GM18505 (cell line): Measurements from ENCODE around the gene SPAG4.

Experiments used
- ATAC-seq: cut with Tn5 transposase; IDR thresholded peaks from one replicate; pipeline ENCODE4 v1.9.1; 2021; ENCODE audit not compliant: unreplicated experiment
- POLR2A ChIP-seq: IDR thresholded peaks from 4 replicates; pipeline ENCODE4 v1.6.1; 2011; ENCODE audit warnings: borderline replicate concordance; ENCODE audit not compliant: insufficient read depth, insufficient read length; ENCODE audit errors: extremely low read depth

The SPAG4 gene

GRCh38 chr20:35619196-35620095 is 3.8 kb downstream of the SPAG4 start:
- ATAC-seq, result peak; percentile 29
- TF ChIP-seq POLR2A, result no peak

GRCh38 chr20:35620818-35621559 is 5.4 kb downstream of the SPAG4 start:
- TF ChIP-seq POLR2A, result no peak
- no peak for ATAC-seq

DNA sequence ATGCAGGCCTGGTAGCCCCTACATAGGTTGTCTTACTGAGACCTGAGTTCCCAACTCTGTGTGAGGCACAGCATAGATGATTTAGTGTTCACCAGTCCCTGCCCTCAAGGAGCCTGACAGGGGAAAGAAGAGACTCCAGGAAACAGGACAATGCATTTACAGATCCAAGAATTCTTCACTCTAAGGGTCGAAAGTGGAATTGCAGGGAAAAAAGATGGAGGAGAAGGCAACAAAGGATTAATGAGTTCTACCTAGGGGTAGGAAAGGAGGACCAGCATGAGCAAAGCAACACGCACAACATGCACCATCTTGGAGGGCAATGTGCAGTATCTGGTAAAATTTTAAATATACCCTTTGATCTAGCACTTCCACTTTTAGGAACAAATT is 5.9 kb downstream of the SPAG4 start:
- TF ChIP-seq POLR2A, result no peak
- ATAC-seq, result no peak

GRCh38 chr20:35625584-35626385 is 10.2 kb downstream of the SPAG4 start:
- no peak for TF ChIP-seq POLR2A
- no peak for ATAC-seq

- no peak for ATAC-seq
- no peak for TF ChIP-seq POLR2A
These were observed 10.9 kb downstream of the SPAG4 start for GRCh38 chr20:35626386-35627001.

DNA sequence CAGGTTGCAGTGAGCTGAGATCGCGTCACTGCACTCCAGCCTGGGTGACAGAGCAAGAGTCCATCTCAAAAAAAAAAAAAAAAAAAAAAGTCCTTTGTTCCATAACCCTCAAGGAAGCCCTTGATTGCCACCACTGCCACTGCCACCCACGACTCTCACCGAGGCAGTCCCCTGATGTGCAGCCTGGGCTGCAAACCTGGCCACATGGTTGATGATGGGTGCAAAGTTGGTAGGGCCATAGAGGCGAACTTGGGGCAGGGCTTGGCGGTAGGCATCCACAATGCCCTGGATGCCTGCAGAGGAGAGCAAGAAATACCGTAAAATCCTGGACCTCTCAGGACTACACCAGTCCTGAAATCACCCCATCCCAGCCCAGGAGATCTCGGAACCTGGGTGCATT is 11.5 kb downstream of the SPAG4 start:
- no peak for TF ChIP-seq POLR2A
- no peak for ATAC-seq

GRCh38 chr20:35629427-35630145 is 14.0 kb downstream of the SPAG4 start:
- no peak for TF ChIP-seq POLR2A
- no peak for ATAC-seq

DNA sequence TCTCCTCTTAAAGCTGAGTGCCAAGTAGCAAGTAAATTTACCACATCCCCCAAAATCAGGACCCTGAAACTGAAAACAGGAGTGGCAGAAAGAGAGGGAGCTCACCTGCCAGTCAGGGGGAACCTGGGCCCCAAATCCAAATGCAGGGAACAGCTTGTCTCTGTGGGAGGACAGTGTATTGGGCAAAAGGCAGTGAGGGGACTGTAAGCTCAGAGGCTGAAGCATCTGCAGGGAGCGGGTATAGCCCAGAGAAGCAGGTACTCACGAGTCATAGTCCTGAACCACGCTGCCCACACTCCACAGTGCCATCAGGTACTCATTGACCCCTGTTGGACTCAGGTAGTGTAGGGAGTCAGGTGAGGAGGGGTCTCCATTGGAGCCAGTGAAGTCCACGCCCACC is 15.0 kb downstream of the SPAG4 start:
- TF ChIP-seq POLR2A, result no peak
- no peak for ATAC-seq

DNA sequence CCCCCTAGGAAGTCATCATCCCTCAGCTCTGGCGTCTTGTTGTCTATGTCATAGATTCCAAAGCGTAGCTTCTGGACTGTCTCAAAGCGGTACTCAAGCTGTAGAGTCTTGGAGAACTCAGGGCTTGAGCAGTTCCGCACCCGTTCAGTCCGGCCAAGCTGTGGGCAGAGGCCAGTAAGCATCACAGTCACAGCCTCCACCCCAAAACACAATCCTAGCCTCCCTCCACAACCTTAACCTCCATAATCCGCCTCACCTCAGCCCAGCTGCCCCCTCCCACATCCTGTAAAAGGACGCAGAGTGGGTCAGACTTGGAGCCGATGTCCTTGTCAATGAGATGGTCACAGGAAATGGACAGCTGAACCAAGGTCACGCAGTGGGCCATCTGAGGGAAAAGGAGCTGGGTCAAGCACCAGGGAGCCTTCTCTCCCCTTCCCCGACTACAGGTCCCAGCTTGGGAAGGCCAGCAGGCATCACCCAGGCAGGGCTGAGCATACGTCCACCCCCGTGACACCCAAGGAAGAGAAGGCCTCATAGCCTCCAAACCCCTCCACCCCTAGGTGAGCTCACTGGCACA is 17.0 kb downstream of the SPAG4 start:
- TF ChIP-seq POLR2A, result no peak
- ATAC-seq, result no peak

GRCh38 chr20:35635652-35636051 is 20.0 kb downstream of the SPAG4 start:
- no peak for ATAC-seq

DNA sequence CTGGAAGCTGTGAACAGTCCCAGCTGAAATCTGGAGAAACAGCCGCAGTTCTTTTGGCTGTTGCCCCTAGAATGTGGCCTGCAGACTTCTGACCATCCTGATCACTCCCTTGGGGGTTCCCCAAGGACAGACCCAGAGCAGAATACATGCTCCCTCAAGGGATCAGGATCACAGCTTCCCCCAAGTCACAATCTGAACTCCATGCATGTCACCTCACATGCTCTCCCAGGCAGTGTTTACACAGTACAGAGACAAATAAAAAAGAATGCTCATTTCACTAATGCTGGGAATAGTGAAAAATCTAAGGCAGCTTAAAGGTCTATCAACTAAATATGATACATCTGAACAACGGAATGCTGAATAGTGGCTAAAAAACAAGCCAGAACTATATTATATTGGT is 20.5 kb downstream of the SPAG4 start:
- no peak for ATAC-seq

More at GRCh38 chr20:35635652-35636051, 20.0 kb downstream of the SPAG4 start:
- TF ChIP-seq POLR2A, result no peak

GRCh38 chr20:35637276-35637675 is 21.6 kb downstream of the SPAG4 start:
- no peak for TF ChIP-seq POLR2A
- no peak for ATAC-seq

More for the DNA sequence above, 20.5 kb downstream of the SPAG4 start:
- TF ChIP-seq POLR2A, result no peak

DNA sequence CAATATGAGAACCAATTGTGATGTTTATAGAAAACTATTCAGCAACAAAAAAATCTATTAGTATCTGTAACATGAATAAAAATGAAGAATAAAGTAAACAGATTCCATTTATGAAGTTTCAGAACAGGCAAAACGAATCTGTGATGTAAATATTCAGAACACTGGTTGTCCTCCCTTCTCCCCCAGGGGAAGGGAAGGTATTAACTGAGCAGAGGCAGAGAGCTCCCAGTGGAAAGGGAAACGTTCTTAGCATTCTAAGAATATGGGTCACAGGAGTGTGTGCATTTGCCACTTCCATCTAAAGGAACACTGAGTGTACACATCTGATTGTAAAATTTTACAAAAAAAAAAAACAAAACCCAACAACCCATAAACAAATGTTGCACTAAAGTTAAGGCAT is 23.1 kb downstream of the SPAG4 start:
- no peak for ATAC-seq
- TF ChIP-seq POLR2A, result no peak

GRCh38 chr20:35640724-35641123 is 25.1 kb downstream of the SPAG4 start:
- no peak for TF ChIP-seq POLR2A
- no peak for ATAC-seq
